NCI-H748 (cell line): ENCODE data around the gene VPS9D1.
A peak's percentile ranks its signal among the peaks of the same experiment; 100 is the strongest.
"Not testable (repeated sequence)": the region's sequence is repeated elsewhere in the genome, so short reads cannot be mapped to it uniquely, and the experiment has no call there.

Experiments
- DNase-seq: peaks from one replicate; lab custom pipeline; 2025; ENCODE audit not compliant: unreplicated experiment; lab: John Stamatoyannopoulos, UW

The VPS9D1 gene

GRCh38 chr16:89668790-89669158 is 51.9 kb downstream of the VPS9D1 start:
- no peak for DNase-seq

- DNase-seq, result no peak
These were observed 53.1 kb downstream of the VPS9D1 start for GRCh38 chr16:89667633-89668032.

GRCh38 chr16:89667000-89667399 is 53.7 kb downstream of the VPS9D1 start:
- DNase-seq, result peak; percentile 6

GRCh38 chr16:89664238-89664637 is 56.5 kb downstream of the VPS9D1 start:
- not testable (repeated sequence) for DNase-seq

DNA sequence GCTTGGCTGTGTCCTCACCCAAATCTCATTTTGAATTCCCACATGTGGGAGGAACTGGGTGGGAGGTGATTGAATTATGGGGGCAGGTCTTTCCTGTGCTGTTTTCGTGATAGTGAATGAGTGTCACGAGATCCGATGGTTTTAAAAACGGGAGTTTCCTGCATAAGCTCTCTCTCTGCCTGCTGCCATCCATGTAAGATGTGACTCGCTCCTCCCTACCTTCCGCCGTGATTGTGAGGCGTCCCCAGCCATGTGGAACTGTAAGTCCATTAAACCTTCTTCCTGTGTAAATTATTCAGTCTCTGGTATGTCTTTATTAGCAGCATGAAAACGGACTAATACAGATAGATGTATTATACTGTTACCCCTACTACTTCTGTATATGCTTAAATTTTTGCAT is 59.5 kb downstream of the VPS9D1 start:
- no peak for DNase-seq

- DNase-seq, result no peak
These were observed 60.6 kb downstream of the VPS9D1 start for GRCh38 chr16:89660146-89660545.

GRCh38 chr16:89658221-89658879 is 62.3 kb downstream of the VPS9D1 start:
- DNase-seq, result peak; percentile 28

- peak; percentile 88 for DNase-seq
These were observed 63.1 kb downstream of the VPS9D1 start, which contains the start of the genes CHMP1A and SPATA33 for GRCh38 chr16:89657442-89658220. Gene CHMP1A, minus strand, starts transcription at chr16:89657708. Its CDS starts 120 bp downstream, at chr16:89657588. Gene SPATA33, plus strand, starts transcription at chr16:89657836. Its CDS starts 76 bp downstream, at chr16:89657912.
